H9 (cell line): ENCODE data around the gene CCNYL1. TPM values are rescaled to one million over a fixed set of nuclear protein-coding genes. Genes with fewer than 3 reads are reported as not detected.

Source experiments
- DNase-seq: peaks from one replicate; pipeline ENCODE4 v3.0.0-alpha.2; 2017
- H2AFZ ChIP-seq: one replicate; pipeline ENCODE4 v1.6.1; 2013; ENCODE audit warnings: mild to moderate bottlenecking, low read length, control low read depth, moderate library complexity
- H2AK5ac ChIP-seq: 2 replicates; pipeline ENCODE4 v1.6.1; 2013; ENCODE audit warnings: low read length, control low read depth, mixed read lengths; ENCODE audit not compliant: insufficient read length
- H2BK120ac ChIP-seq: one replicate; pipeline ENCODE4 v1.6.1; 2013; ENCODE audit warnings: low read depth, mild to moderate bottlenecking, low read length, control low read depth, inconsistent platforms; ENCODE audit not compliant: poor library complexity, severe bottlenecking
- H2BK12ac ChIP-seq: 2 replicates; pipeline ENCODE4 v1.6.1; 2013; ENCODE audit warnings: low read length, control low read depth, mixed read lengths, low read depth; ENCODE audit not compliant: insufficient read length
- H2BK15ac ChIP-seq: 2 replicates; pipeline ENCODE4 v1.6.1; 2013; ENCODE audit warnings: low read depth, low read length, control low read depth
- H2BK20ac ChIP-seq: one replicate; pipeline ENCODE4 v1.6.1; 2013; ENCODE audit warnings: low read depth, mild to moderate bottlenecking, low read length, control low read depth, inconsistent platforms; ENCODE audit not compliant: poor library complexity, severe bottlenecking
- H2BK5ac ChIP-seq: 2 replicates; pipeline ENCODE4 v1.6.1; 2013; ENCODE audit warnings: low read length, control low read depth, mixed read lengths; ENCODE audit not compliant: insufficient read length
- H3K14ac ChIP-seq: 2 replicates; pipeline ENCODE4 v1.6.1; 2013; ENCODE audit warnings: low read length, control low read depth; ENCODE audit not compliant: insufficient read depth
- H3K18ac ChIP-seq: 2 replicates; pipeline ENCODE4 v1.6.1; 2013; ENCODE audit warnings: low read depth, mild to moderate bottlenecking, mixed read lengths, low read length, control low read depth; ENCODE audit not compliant: insufficient read length
- H3K23ac ChIP-seq: 2 replicates; pipeline ENCODE4 v1.6.1; 2013; ENCODE audit warnings: low read length, control low read depth, mixed read lengths, low read depth; ENCODE audit not compliant: insufficient read length
- H3K23me2 ChIP-seq: 2 replicates; pipeline ENCODE4 v1.6.1; 2013; ENCODE audit warnings: low read depth, mild to moderate bottlenecking, mixed read lengths, low read length, control low read depth; ENCODE audit not compliant: insufficient read length, poor library complexity, severe bottlenecking
- H3K27ac ChIP-seq: 2 replicates; pipeline ENCODE4 v1.5.1; 2013; ENCODE audit warnings: low read length, control low read depth, mixed read lengths, low read depth; ENCODE audit not compliant: insufficient read length
- H3K27me3 ChIP-seq: 2 replicates; pipeline ENCODE4 v1.6.1; 2013; ENCODE audit warnings: low read length, control low read depth, inconsistent platforms; ENCODE audit not compliant: insufficient read depth
- H3K4ac ChIP-seq: 2 replicates; pipeline ENCODE4 v1.6.1; 2013; ENCODE audit warnings: low read depth, mild to moderate bottlenecking, control low read depth, inconsistent platforms, low read length, moderate library complexity
- H3K4me1 ChIP-seq: 2 replicates; pipeline ENCODE4 v1.6.1; 2013; ENCODE audit warnings: low read length, control low read depth, inconsistent platforms; ENCODE audit not compliant: insufficient read depth
- H3K4me2 ChIP-seq: 2 replicates; pipeline ENCODE4 v1.6.1; 2013; ENCODE audit warnings: low read length, control low read depth, mixed read lengths; ENCODE audit not compliant: insufficient read length, insufficient read depth
- H3K56ac ChIP-seq: 2 replicates; pipeline ENCODE4 v1.6.1; 2013; ENCODE audit warnings: low read depth, mild to moderate bottlenecking, mixed read lengths, low read length, control low read depth; ENCODE audit not compliant: insufficient read length
- H3K79me1 ChIP-seq: 2 replicates; pipeline ENCODE4 v1.6.1; 2013; ENCODE audit warnings: low read depth, mild to moderate bottlenecking, moderate library complexity, low read length, control low read depth, inconsistent platforms; ENCODE audit not compliant: insufficient read depth, poor library complexity, severe bottlenecking
- H3K79me2 ChIP-seq: 2 replicates; pipeline ENCODE4 v1.6.1; 2013; ENCODE audit warnings: low read length, control low read depth, inconsistent platforms; ENCODE audit not compliant: insufficient read depth
- H3K9ac ChIP-seq: 2 replicates; pipeline ENCODE4 v1.6.1; 2013; ENCODE audit warnings: low read length, control low read depth, mixed read lengths; ENCODE audit not compliant: insufficient read length; ENCODE audit errors: extremely low read depth
- H3K9me3 ChIP-seq: one replicate; pipeline ENCODE4 v1.6.1; 2013; ENCODE audit warnings: low read depth, low read length, inconsistent platforms; ENCODE audit not compliant: control insufficient read depth
- H3T11ph ChIP-seq: one replicate; pipeline ENCODE4 v1.6.1; 2013; ENCODE audit warnings: mild to moderate bottlenecking, low read length, control low read depth, inconsistent platforms
- H4K20me1 ChIP-seq: one replicate; pipeline ENCODE4 v1.6.1; 2013; ENCODE audit not compliant: control insufficient read depth, insufficient read length, insufficient read depth
- H4K5ac ChIP-seq: 2 replicates; pipeline ENCODE4 v1.6.1; 2013; ENCODE audit warnings: low read depth, mild to moderate bottlenecking, mixed read lengths, low read length, control low read depth; ENCODE audit not compliant: insufficient read length
- H4K8ac ChIP-seq: replicated peaks from 2 replicates; pipeline ENCODE4 v1.6.1; 2013; ENCODE audit warnings: low read length, control low read depth, mixed read lengths, low read depth; ENCODE audit not compliant: insufficient read length
- H4K91ac ChIP-seq: 2 replicates; pipeline ENCODE4 v1.6.1; 2013; ENCODE audit warnings: low read depth, mild to moderate bottlenecking, moderate library complexity, mixed read lengths, low read length, control low read depth; ENCODE audit not compliant: insufficient read length
- H3K27ac Mint-ChIP-seq, 3 experiments: 2 replicates in 2 of 3; 3 replicates in 1 of 3; pipeline ENCODE4 v1.8.0; 2020 to 2021; ENCODE audit warnings: mixed read lengths in 3 of 3, mild to moderate bottlenecking in 1 of 3, moderate library complexity in 1 of 3
- H3K27me3 Mint-ChIP-seq: 2 replicates; pipeline ENCODE4 v1.8.0; 2021; ENCODE audit warnings: low read depth, mild to moderate bottlenecking, moderate library complexity, mixed read lengths
- H3K36me3 Mint-ChIP-seq, 3 experiments: 2 replicates in 2 of 3; 3 replicates in 1 of 3; pipeline ENCODE4 v1.8.0; 2020 to 2021; ENCODE audit warnings: low read depth in 3 of 3, mixed read lengths in 3 of 3; ENCODE audit not compliant: insufficient read depth in 1 of 3
- H3K4me1 Mint-ChIP-seq, 2 experiments: 2 replicates each; pipeline ENCODE4 v1.8.0; 2020; ENCODE audit warnings: mixed read lengths in 2 of 2
- H3K4me3 Mint-ChIP-seq, 2 experiments: 2 replicates in 1 of 2; 3 replicates in 1 of 2; pipeline ENCODE4 v1.8.0; 2020 to 2021; ENCODE audit warnings: mild to moderate bottlenecking in 2 of 2, mixed read lengths in 2 of 2, moderate library complexity in 1 of 2
- H3K9me3 Mint-ChIP-seq, 2 experiments: 2 replicates in 1 of 2; 3 replicates in 1 of 2; pipeline ENCODE4 v1.8.0; 2020; ENCODE audit warnings: mild to moderate bottlenecking in 2 of 2, mixed read lengths in 2 of 2, moderate library complexity in 1 of 2
- CTCF ChIP-seq: fragments of 200-600 bp; sonication (generic); conservative IDR thresholded peaks from 3 replicates; pipeline ENCODE4 v1.8.0; 2021; ENCODE audit warnings: antibody characterized with exemption, mild to moderate bottlenecking
- WGBS: extraction: QIAGEN DNeasy Blood & Tissue Kit; methylation state at CpG from one replicate; pipeline ENCODE4 v1.1.7; 2013; ENCODE audit warnings: missing lambda C conversion rate, low lambda C conversion rate, mixed read lengths; ENCODE audit not compliant: insufficient read length; ENCODE audit errors: extremely low coverage; 5-methylcytosine and 5-hydroxymethylcytosine counted together
- total RNA-seq: library from RNA; stranded (reverse); gene quantifications from 2 replicates; pipeline ENCODE4 v1.2.1, GENCODE V29; 2021

The CCNYL1 gene
- total RNA-seq, 1 experiment from 2014 or later: 27.0 TPM

GRCh38 chr2:207744050-207744449, 32.6 kb downstream of the CCNYL1 start:
- H3K18ac ChIP-seq: no peak overlapping the region
- no peaks in the 10 kb centered on the region for H3K9me3 ChIP-seq
- H2BK15ac ChIP-seq: no peak overlapping the region
- no CpG with 5 or more reads among the region's 2 CpGs for WGBS
- no peak overlapping the region for H3K56ac ChIP-seq
- Mint-ChIP-seq H3K4me3 (no peak overlapping the region), H3K27me3 (no peaks in the 10 kb centered on the region), H3K36me3 (peaks cover 7 to 22% (median 15%) of the 10 kb centered on the region in 3 experiments; a peak in 6 of 7 replicates), H3K27ac (no peak overlapping the region), H3K9me3 (no peaks in the 10 kb centered on the region), H3K4me1 (peaks cover 3 to 6% of the 10 kb centered on the region in 2 experiments; a peak in 2 of 4 replicates)
- no peaks in the 10 kb centered on the region for H3K23me2 ChIP-seq
- no peak overlapping the region for H2BK12ac ChIP-seq
- H3K27ac ChIP-seq: no peak overlapping the region
- H2BK20ac ChIP-seq: no peak overlapping the region
- no peak for TF ChIP-seq CTCF
- no peak overlapping the region for H4K5ac ChIP-seq
- H4K20me1 ChIP-seq: no peaks in the 10 kb centered on the region
- H3K4ac ChIP-seq: no peak overlapping the region
- H3K4me1 ChIP-seq: no peaks in the 10 kb centered on the region
- no peak for DNase-seq
- H3K14ac ChIP-seq: no peak overlapping the region
- no peaks in the 10 kb centered on the region for H3K27me3 ChIP-seq
- no peak overlapping the region for H4K8ac ChIP-seq
- no peak overlapping the region for H3K23ac ChIP-seq
- H2BK120ac ChIP-seq: no peak overlapping the region
- no peak overlapping the region for H2AK5ac ChIP-seq
- H3K79me2 ChIP-seq: no peaks in the 10 kb centered on the region
- no peak overlapping the region for H3T11ph ChIP-seq
- no peak overlapping the region for H3K4me2 ChIP-seq
- H2AFZ ChIP-seq: no peak overlapping the region
- H3K9ac ChIP-seq: no peak overlapping the region
- no peaks in the 10 kb centered on the region for H3K79me1 ChIP-seq
- H2BK5ac ChIP-seq: no peak overlapping the region
- no peak overlapping the region for H4K91ac ChIP-seq
